Measurements from ENCODE around the gene CANT1.
"Not testable (repeated sequence)": the region's sequence is repeated elsewhere in the genome, so short reads cannot be mapped to it uniquely, and the experiment has no call there.

Gene CANT1

GRCh38 chr17:78971756-78972506, 37.6 kb downstream of the CANT1 start:
- 84 to 86% methylated on average over 22 of the region's 22 CpGs for WGBS, 2 experiments (ENCODE audit: insufficient coverage in 2 of 2)

GRCh38 chr17:78970834-78971755, 38.5 kb downstream of the CANT1 start:
- H3K4me1 ChIP-seq (ENCODE audit: control insufficient read depth, insufficient read depth, low read length, poor library complexity, severe bottlenecking) = peaks cover 12% of the 10 kb centered on the region
- 58 to 62% methylated on average over 29 to 32 of the region's 33 CpGs for WGBS, 2 experiments (ENCODE audit: insufficient coverage in 2 of 2)
- H3K27ac ChIP-seq (ENCODE audit: low read depth, low read length, severe bottlenecking) = no peak overlapping the region
- H3K9me3 ChIP-seq (ENCODE audit: control insufficient read depth, low read length) = no peaks in the 10 kb centered on the region
- H3K36me3 ChIP-seq (ENCODE audit: control insufficient read depth, insufficient read depth, low read length) = no peaks in the 10 kb centered on the region
- H3K4me3 ChIP-seq (ENCODE audit: extremely low read depth, insufficient read depth, low read length, poor library complexity, severe bottlenecking) = no peak overlapping the region

More at GRCh38 chr17:78971756-78972506, 37.6 kb downstream of the CANT1 start:
- Histone ChIP-seq H3K36me3 (ENCODE audit: control insufficient read depth, insufficient read depth, low read length) (no peaks in the 10 kb centered on the region), H3K4me3 (ENCODE audit: extremely low read depth, insufficient read depth, low read length, poor library complexity, severe bottlenecking) (no peak overlapping the region), H3K9me3 (ENCODE audit: control insufficient read depth, low read length) (no peaks in the 10 kb centered on the region), H3K4me1 (ENCODE audit: control insufficient read depth, insufficient read depth, low read length, poor library complexity, severe bottlenecking) (peaks cover 12% of the 10 kb centered on the region), H3K27ac (ENCODE audit: low read depth, low read length, severe bottlenecking) (no peak overlapping the region)

DNA sequence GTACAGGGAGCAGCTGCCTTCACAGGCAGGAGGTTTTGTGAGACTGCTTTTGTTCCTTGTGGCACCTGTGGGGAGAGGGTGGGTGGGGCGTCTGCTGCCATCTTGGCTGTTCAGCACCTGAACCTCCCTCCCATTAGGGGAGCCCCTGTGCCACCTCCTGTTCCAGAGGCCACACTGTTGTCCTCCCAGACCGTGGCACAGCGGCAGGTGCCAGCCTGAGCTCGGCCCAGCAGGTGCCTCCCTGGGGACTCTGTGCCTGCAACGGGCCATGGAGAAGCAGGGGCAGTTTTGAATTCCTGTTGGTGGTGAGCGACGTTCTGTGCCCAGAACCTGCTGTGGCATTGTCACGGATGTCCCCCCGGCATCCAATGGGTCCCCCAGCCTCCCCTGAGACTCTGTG, 39.7 kb downstream of the CANT1 start:
- no peaks in the 10 kb centered on the region for H3K36me3 ChIP-seq (ENCODE audit: control insufficient read depth, insufficient read depth, low read length)
- H3K27ac ChIP-seq (ENCODE audit: low read depth, low read length, severe bottlenecking) = no peak overlapping the region
- H3K4me3 ChIP-seq (ENCODE audit: extremely low read depth, insufficient read depth, low read length, poor library complexity, severe bottlenecking) = no peak overlapping the region
- H3K9me3 ChIP-seq (ENCODE audit: control insufficient read depth, low read length) = no peaks in the 10 kb centered on the region
- peaks cover 12% of the 10 kb centered on the region for H3K4me1 ChIP-seq (ENCODE audit: control insufficient read depth, insufficient read depth, low read length, poor library complexity, severe bottlenecking)
- 93 to 94% methylated on average over 6 to 8 of the region's 9 CpGs for WGBS, 2 experiments (ENCODE audit: insufficient coverage in 2 of 2)

DNA sequence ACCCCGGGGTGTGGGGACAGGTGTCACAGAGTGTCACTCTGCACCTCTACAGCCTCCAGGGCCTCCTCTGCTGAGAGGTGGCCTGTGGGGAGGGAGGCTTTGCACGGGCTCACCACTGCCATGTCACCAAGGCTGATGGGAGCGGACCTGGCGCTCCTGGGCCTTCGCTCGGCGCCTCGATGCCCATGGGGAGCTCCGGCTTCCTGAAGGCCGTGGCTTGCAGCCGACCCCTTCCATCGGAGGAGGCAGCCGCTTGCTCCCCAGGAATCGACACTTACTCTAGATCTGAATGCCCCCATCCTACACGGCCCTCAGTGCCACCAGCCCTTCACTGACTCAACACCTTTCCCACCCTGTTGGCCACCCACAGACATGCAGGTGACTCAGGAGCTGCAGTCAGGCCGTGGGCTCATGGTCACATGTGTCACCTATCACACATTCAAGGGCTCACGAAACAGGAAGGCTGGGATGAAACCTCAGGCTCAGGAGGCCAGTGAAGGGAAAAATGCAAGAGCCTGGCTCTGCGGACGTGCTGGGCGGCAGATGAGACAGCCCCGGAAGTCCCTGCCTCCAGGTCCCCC, 41.7 kb downstream of the CANT1 start:
- no peak overlapping the region for H3K4me3 ChIP-seq (ENCODE audit: extremely low read depth, insufficient read depth, low read length, poor library complexity, severe bottlenecking)

DNA sequence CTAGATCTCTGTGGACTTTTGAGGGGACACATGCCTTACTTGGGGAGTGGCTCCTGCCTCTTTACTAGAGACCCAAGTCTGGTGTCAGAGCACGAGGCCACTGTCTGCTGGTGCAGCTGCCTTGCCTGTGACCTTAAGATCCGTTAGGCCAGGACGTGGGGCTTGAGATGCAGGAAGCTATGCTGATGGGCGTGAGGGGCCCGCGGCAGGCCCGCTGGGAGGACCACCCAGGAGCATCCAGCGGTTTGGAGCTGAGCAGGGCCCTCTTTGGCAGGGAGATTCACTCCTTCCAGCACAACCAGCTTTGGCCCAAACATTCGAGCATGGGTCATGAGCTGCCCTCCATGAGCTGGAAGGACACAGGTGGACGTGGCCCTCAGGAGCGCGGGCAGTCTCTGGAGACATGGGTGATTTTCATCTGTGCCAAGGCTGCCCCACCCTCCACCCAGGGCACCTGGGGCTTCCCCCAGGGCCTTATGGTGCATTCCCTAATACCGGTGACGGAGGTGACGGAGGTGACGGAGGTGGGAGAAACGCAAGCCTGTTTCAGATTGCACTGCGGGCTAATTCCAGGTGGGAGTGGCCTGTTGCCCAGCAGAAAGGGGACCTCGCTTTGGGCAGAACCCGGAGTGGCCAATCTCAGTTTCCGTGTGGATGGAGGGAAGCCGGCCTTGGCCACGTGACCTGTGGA, 42.5 kb downstream of the CANT1 start:
- Histone ChIP-seq H3K9me3 (ENCODE audit: control insufficient read depth, low read length) (no peaks in the 10 kb centered on the region), H3K36me3 (ENCODE audit: control insufficient read depth, insufficient read depth, low read length) (no peaks in the 10 kb centered on the region), H3K4me1 (ENCODE audit: control insufficient read depth, insufficient read depth, low read length, poor library complexity, severe bottlenecking) (peaks cover 7% of the 10 kb centered on the region), H3K27ac (ENCODE audit: low read depth, low read length, severe bottlenecking) (no peak overlapping the region), H3K4me3 (ENCODE audit: extremely low read depth, insufficient read depth, low read length, poor library complexity, severe bottlenecking) (no peak overlapping the region)
- 84 to 90% methylated on average over 22 of the region's 23 CpGs for WGBS, 2 experiments (ENCODE audit: insufficient coverage in 2 of 2)

More for the DNA sequence above, 41.7 kb downstream of the CANT1 start:
- H3K36me3 ChIP-seq (ENCODE audit: control insufficient read depth, insufficient read depth, low read length) = no peaks in the 10 kb centered on the region
- no peak overlapping the region for H3K27ac ChIP-seq (ENCODE audit: low read depth, low read length, severe bottlenecking)
- peaks cover 7% of the 10 kb centered on the region for H3K4me1 ChIP-seq (ENCODE audit: control insufficient read depth, insufficient read depth, low read length, poor library complexity, severe bottlenecking)
- H3K9me3 ChIP-seq (ENCODE audit: control insufficient read depth, low read length) = no peaks in the 10 kb centered on the region
- WGBS, 2 experiments (ENCODE audit: insufficient coverage in 2 of 2) = 93 to 95% methylated on average over 19 of the region's 21 CpGs

GRCh38 chr17:78966123-78966813, 43.3 kb downstream of the CANT1 start:
- WGBS, 2 experiments (ENCODE audit: insufficient coverage in 2 of 2) = 86 to 92% methylated on average over 23 to 24 of the region's 26 CpGs
- Histone ChIP-seq H3K9me3 (ENCODE audit: control insufficient read depth, low read length) (no peaks in the 10 kb centered on the region), H3K36me3 (ENCODE audit: control insufficient read depth, insufficient read depth, low read length) (no peaks in the 10 kb centered on the region), H3K4me3 (ENCODE audit: extremely low read depth, insufficient read depth, low read length, poor library complexity, severe bottlenecking) (no peak overlapping the region), H3K27ac (ENCODE audit: low read depth, low read length, severe bottlenecking) (no peak overlapping the region), H3K4me1 (ENCODE audit: control insufficient read depth, insufficient read depth, low read length, poor library complexity, severe bottlenecking) (peaks cover 3% of the 10 kb centered on the region)

- no peaks in the 10 kb centered on the region for H3K4me1 ChIP-seq (ENCODE audit: control insufficient read depth, insufficient read depth, low read length, poor library complexity, severe bottlenecking)
- WGBS, 2 experiments (ENCODE audit: insufficient coverage in 2 of 2) = 87 to 88% methylated on average over 5 to 8 of the region's 8 CpGs
- no peaks in the 10 kb centered on the region for H3K9me3 ChIP-seq (ENCODE audit: control insufficient read depth, low read length)
- H3K36me3 ChIP-seq (ENCODE audit: control insufficient read depth, insufficient read depth, low read length) = no peaks in the 10 kb centered on the region
- H3K4me3 ChIP-seq (ENCODE audit: extremely low read depth, insufficient read depth, low read length, poor library complexity, severe bottlenecking) = no peak overlapping the region
- H3K27ac ChIP-seq (ENCODE audit: low read depth, low read length, severe bottlenecking) = no peak overlapping the region
These were observed 44.1 kb downstream of the CANT1 start for GRCh38 chr17:78965491-78965924.

GRCh38 chr17:78963378-78963777, 46.2 kb downstream of the CANT1 start:
- H3K4me1 ChIP-seq (ENCODE audit: control insufficient read depth, insufficient read depth, low read length, poor library complexity, severe bottlenecking) = peaks cover 6% of the 10 kb centered on the region
- no peak overlapping the region for H3K4me3 ChIP-seq (ENCODE audit: extremely low read depth, insufficient read depth, low read length, poor library complexity, severe bottlenecking)
- H3K36me3 ChIP-seq (ENCODE audit: control insufficient read depth, insufficient read depth, low read length) = no peaks in the 10 kb centered on the region
- H3K9me3 ChIP-seq (ENCODE audit: control insufficient read depth, low read length) = no peaks in the 10 kb centered on the region
- H3K27ac ChIP-seq (ENCODE audit: low read depth, low read length, severe bottlenecking) = no peak overlapping the region
- WGBS, 2 experiments (ENCODE audit: insufficient coverage in 2 of 2) = 92 to 96% methylated on average over 5 of the region's 6 CpGs

DNA sequence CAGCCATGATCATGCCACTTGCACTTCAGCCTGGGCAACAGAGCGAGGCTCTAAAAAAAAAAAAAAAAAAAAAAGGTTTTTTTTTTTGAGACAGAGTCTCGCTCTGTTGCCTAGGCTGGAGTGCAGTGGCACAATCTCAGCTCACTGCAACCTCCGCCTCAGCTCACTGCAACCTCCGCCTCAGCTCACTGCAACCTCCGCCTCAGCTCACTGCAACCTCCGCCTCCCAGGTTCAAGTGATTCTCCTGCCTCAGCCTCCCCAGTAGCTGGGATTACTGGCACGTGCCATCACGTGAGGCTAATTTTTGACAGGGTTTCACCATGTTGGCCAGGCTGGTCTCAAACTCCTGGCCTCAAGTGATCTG, 46.6 kb downstream of the CANT1 start:
- not testable (repeated sequence) for H3K9me3 ChIP-seq (ENCODE audit: control insufficient read depth, low read length); H3K4me3 ChIP-seq (ENCODE audit: extremely low read depth, insufficient read depth, low read length, poor library complexity, severe bottlenecking); H3K27ac ChIP-seq (ENCODE audit: low read depth, low read length, severe bottlenecking); H3K4me1 ChIP-seq (ENCODE audit: control insufficient read depth, insufficient read depth, low read length, poor library complexity, severe bottlenecking); H3K36me3 ChIP-seq (ENCODE audit: control insufficient read depth, insufficient read depth, low read length)
- 96 to 99% methylated on average over 7 of the region's 8 CpGs for WGBS, 2 experiments (ENCODE audit: insufficient coverage in 2 of 2)

All from mesodermal cell (in vitro differentiated cells).